SJCRH30 (cell line): ENCODE results near the gene PODXL2. TPM values are rescaled to one million over a fixed set of nuclear protein-coding genes. Genes with fewer than 3 reads are reported as not detected.

ENCODE experiments used
- DNase-seq, 2 experiments: peaks; one replicate each; pipeline ENCODE4 v3.0.0-alpha.2; 2015 to 2020
- H3K27ac ChIP-seq: fragments of 250-450 bp; sonication (Bioruptor Pico); 2 replicates; pipeline ENCODE4 v1.5.1; 2020; ENCODE audit warnings: mild to moderate bottlenecking, moderate library complexity
- H3K27me3 ChIP-seq: fragments of 250-450 bp; sonication (Bioruptor Pico); 2 replicates; pipeline ENCODE4 v1.5.1; 2020; ENCODE audit warnings: mild to moderate bottlenecking, moderate library complexity
- H3K36me3 ChIP-seq: fragments of 250-450 bp; sonication (Bioruptor Pico); 2 replicates; pipeline ENCODE4 v1.5.1; 2020; ENCODE audit warnings: mild to moderate bottlenecking, moderate library complexity
- H3K4me1 ChIP-seq: fragments of 250-450 bp; sonication (Bioruptor Pico); 2 replicates; pipeline ENCODE4 v1.5.1; 2020; ENCODE audit warnings: mild to moderate bottlenecking, moderate library complexity
- H3K4me3 ChIP-seq: fragments of 250-450 bp; sonication (Bioruptor Pico); 2 replicates; pipeline ENCODE4 v1.5.1; 2020; ENCODE audit warnings: mild to moderate bottlenecking, moderate library complexity
- H3K9me3 ChIP-seq: fragments of 250-450 bp; sonication (Bioruptor Pico); replicated peaks from 2 replicates; pipeline ENCODE4 v1.5.1; 2020; ENCODE audit warnings: mild to moderate bottlenecking, moderate library complexity
- total RNA-seq: library from RNA; depleted of rRNA; stranded (reverse); fragments of >200 nt; shearing (Covaris generic); gene quantifications from 2 replicates; pipeline ENCODE4 v1.2.3, GENCODE V29; 2014

Gene PODXL2
- total RNA-seq, 1 experiment from 2014 or later, result 10.7 TPM

- Histone ChIP-seq H3K27me3 (no peaks in the 10 kb centered on the region), H3K4me1 (no peaks in the 10 kb centered on the region), H3K9me3 (no peaks in the 10 kb centered on the region), H3K27ac (no peak overlapping the region), H3K36me3 (peaks cover 92% of the 10 kb centered on the region), H3K4me3 (no peak overlapping the region)
- no peak for DNase-seq
These were observed 15.6 kb upstream of the PODXL2 start for GRCh38 chr3:127613406-127613805.

GRCh38 chr3:127614928-127615589, 13.9 kb upstream of the PODXL2 start:
- H3K27ac ChIP-seq, result no peak overlapping the region
- H3K36me3 ChIP-seq, result peaks cover 92% of the 10 kb centered on the region
- H3K4me1 ChIP-seq, result no peaks in the 10 kb centered on the region
- H3K27me3 ChIP-seq, result no peaks in the 10 kb centered on the region
- H3K4me3 ChIP-seq, result no peak overlapping the region
- H3K9me3 ChIP-seq, result no peaks in the 10 kb centered on the region
- no peak for DNase-seq

- no peak for DNase-seq
- Histone ChIP-seq H3K27me3 (no peaks in the 10 kb centered on the region), H3K36me3 (peaks cover 92% of the 10 kb centered on the region), H3K4me1 (no peaks in the 10 kb centered on the region), H3K27ac (no peak overlapping the region), H3K4me3 (no peak overlapping the region), H3K9me3 (no peaks in the 10 kb centered on the region)
These were observed 13.2 kb upstream of the PODXL2 start for GRCh38 chr3:127615631-127616305.

- Histone ChIP-seq H3K27me3 (no peaks in the 10 kb centered on the region), H3K4me3 (no peak overlapping the region), H3K4me1 (no peaks in the 10 kb centered on the region), H3K9me3 (no peaks in the 10 kb centered on the region), H3K36me3 (peaks cover 92% of the 10 kb centered on the region), H3K27ac (no peak overlapping the region)
- no peak for DNase-seq
These were observed 12.0 kb upstream of the PODXL2 start for GRCh38 chr3:127616836-127617605.

- H3K4me1 ChIP-seq, result no peaks in the 10 kb centered on the region
- no peak overlapping the region for H3K4me3 ChIP-seq
- H3K27me3 ChIP-seq, result no peaks in the 10 kb centered on the region
- peaks cover 77% of the 10 kb centered on the region for H3K36me3 ChIP-seq
- H3K27ac ChIP-seq, result no peak overlapping the region
- DNase-seq, result no peak
- H3K9me3 ChIP-seq, result no peaks in the 10 kb centered on the region
These were observed 10.1 kb upstream of the PODXL2 start for GRCh38 chr3:127618891-127619290.

DNA sequence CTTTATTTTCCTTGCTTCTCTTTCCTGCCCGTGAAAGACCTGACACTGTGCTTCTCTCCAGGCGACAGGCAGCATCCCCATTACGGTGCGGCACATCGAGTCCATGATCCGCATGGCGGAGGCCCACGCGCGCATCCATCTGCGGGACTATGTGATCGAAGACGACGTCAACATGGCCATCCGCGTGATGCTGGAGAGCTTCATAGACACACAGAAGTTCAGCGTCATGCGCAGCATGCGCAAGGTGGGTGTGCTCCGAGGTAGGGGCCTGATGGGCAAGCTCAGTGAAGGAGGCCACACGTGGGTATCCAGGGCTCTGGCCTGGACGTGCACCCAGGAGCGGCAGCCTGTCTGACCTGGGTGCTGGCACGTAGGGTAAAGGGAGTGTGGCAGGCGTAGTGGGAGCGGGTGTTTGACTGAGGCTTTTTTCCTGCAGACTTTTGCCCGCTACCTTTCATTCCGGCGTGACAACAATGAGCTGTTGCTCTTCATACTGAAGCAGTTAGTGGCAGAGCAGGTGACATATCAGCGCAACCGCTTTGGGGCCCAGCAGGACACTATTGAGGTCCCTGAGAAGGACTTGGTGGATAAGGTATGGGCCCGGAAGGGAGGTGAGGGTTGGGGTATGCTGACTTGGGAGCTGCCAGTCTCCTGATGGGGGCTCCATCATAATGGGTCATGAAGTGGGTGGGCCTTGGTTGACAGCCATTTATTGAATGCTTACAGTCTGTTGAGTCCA, 8.2 kb upstream of the PODXL2 start:
- Histone ChIP-seq H3K27me3 (no peaks in the 10 kb centered on the region), H3K9me3 (no peaks in the 10 kb centered on the region), H3K36me3 (peaks cover 58% of the 10 kb centered on the region), H3K4me1 (no peaks in the 10 kb centered on the region), H3K27ac (no peak overlapping the region), H3K4me3 (no peak overlapping the region)
- no peak for DNase-seq

DNA sequence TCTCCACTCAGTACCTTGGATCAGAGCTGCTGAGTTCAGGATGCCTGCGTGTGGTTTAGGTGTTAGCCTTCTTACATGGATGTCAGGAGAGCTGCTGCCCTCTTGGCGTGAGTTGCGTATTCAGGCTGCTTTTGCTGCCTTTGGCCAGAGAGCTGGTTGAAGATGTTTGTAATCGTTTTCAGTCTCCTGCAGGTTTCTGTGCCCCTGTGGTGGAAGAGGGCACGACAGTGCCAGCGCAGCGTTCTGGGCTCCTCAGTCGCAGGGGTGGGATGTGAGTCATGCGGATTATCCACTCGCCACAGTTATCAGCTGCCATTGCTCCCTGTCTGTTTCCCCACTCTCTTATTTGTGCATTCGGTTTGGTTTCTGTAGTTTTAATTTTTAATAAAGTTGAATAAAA, 7.0 kb upstream of the PODXL2 start:
- Histone ChIP-seq H3K36me3 (peaks cover 46% of the 10 kb centered on the region), H3K27ac (no peak overlapping the region), H3K4me1 (no peaks in the 10 kb centered on the region), H3K27me3 (no peaks in the 10 kb centered on the region), H3K4me3 (no peak overlapping the region), H3K9me3 (no peaks in the 10 kb centered on the region)
- DNase-seq, result no peak

GRCh38 chr3:127622772-127623576, 6.0 kb upstream of the PODXL2 start:
- no peak overlapping the region for H3K4me3 ChIP-seq

GRCh38 chr3:127624063-127624462, 4.9 kb upstream of the PODXL2 start:
- Histone ChIP-seq H3K4me1 (no peaks in the 10 kb centered on the region), H3K27me3 (no peaks in the 10 kb centered on the region), H3K27ac (no peak overlapping the region), H3K9me3 (no peaks in the 10 kb centered on the region), H3K36me3 (peaks cover 27% of the 10 kb centered on the region), H3K4me3 (no peak overlapping the region)
- DNase-seq, result no peak

More at GRCh38 chr3:127622772-127623576, 6.0 kb upstream of the PODXL2 start:
- DNase-seq, result no peak
- Histone ChIP-seq H3K27ac (no peak overlapping the region), H3K27me3 (no peaks in the 10 kb centered on the region), H3K4me1 (no peaks in the 10 kb centered on the region), H3K9me3 (no peaks in the 10 kb centered on the region), H3K36me3 (peaks cover 38% of the 10 kb centered on the region)

GRCh38 chr3:127625821-127626220, 3.2 kb upstream of the PODXL2 start:
- H3K36me3 ChIP-seq, result peaks cover 11% of the 10 kb centered on the region; the same call in 1 of the 2 replicates
- DNase-seq, result no peak
- no peak overlapping the region for H3K27ac ChIP-seq
- H3K9me3 ChIP-seq, result no peaks in the 10 kb centered on the region
- H3K27me3 ChIP-seq, result 0 out of 2 replicates have a peak, but pooled peaks cover 3% of the 10 kb centered on the region
- no peaks in the 10 kb centered on the region for H3K4me1 ChIP-seq
- no peak overlapping the region for H3K4me3 ChIP-seq

- Histone ChIP-seq H3K4me3 (no peak overlapping the region), H3K9me3 (no peaks in the 10 kb centered on the region), H3K4me1 (no peaks in the 10 kb centered on the region), H3K36me3 (no peaks in the 10 kb centered on the region), H3K27me3 (0 out of 2 replicates have a peak, but pooled peaks cover 3% of the 10 kb centered on the region), H3K27ac (no peak overlapping the region)
- DNase-seq, result no peak
These were observed 578 bp upstream of the PODXL2 start for GRCh38 chr3:127628426-127628787.

DNA sequence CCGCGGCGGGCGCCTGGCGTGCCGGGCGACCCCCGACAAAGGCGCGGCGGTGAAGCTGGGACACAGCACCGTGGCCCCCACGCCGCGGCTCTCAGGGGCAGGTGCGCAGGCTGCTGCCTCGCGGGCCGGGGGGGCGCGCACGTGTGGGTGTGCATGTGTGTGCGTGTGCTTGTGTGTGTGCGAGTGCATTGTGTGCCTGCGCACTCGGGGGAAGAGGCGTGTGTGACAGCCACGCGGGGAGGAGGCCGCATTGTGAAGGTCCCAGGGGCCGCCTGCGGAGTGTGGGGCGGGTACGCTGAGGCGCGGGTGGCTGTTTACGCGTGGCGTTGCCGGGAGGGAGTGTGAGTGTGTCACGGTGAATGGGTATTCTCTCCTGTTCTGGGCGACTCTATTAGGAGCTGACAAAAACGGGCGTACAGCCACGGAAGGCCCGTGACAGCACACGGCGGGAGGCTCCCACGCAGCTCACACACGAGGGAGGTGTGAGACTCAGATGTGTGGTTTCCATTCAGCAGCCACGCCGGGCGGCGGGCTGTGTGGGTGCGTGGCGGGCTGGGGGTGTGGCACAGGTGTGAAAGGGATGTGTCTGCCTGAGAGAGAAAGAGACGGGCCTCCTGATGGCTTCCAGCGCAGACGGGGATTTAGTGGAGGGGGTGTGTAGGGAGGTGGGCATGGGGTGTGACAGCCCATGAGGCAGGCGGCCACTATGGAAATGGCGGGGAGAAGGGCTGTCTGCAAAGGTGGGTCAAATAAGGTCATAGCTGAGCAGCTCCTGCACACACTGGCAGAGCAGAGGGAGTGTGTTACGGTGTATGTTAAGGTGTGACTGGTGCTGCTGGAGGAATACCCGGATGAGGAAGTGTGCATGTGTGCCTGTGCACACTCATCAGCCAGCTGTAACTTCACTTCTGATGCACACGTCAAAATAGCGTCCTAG, 750 bp downstream of the PODXL2 start:
- Histone ChIP-seq H3K27ac (no peak overlapping the region), H3K4me3 (peak overlapping the region; percentile 56), H3K9me3 (no peaks in the 10 kb centered on the region), H3K4me1 (no peaks in the 10 kb centered on the region), H3K27me3 (0 out of 2 replicates have a peak, but pooled peaks cover 3% of the 10 kb centered on the region), H3K36me3 (no peaks in the 10 kb centered on the region)
- no peak for DNase-seq
